Thyroid gland (tissue), 4 donors: Measurements from ENCODE around the gene CDH23. TPM values are rescaled to one million over a fixed set of nuclear protein-coding genes. Genes with fewer than 3 reads are reported as not detected.

Experiments used
- DNase-seq, 2 donors: peaks; one replicate each; pipeline ENCODE4 v3.0.0-alpha.2; 2019
- H3K27ac ChIP-seq, 3 donors: fragments of 200-600 bp; sonication (generic); 1 replicate in 2 of 3; 2 replicates in 1 of 3; pipeline ENCODE4 v1.5.1; 2016 to 2019; ENCODE audit warnings: mild to moderate bottlenecking in 1 of 3, moderate library complexity in 1 of 3
- H3K27me3 ChIP-seq: fragments of 200-600 bp; sonication (generic); one replicate; pipeline ENCODE4 v1.5.1; 2019
- H3K36me3 ChIP-seq, 2 donors: fragments of 200-600 bp; sonication (generic); one replicate each; pipeline ENCODE4 v1.5.1; 2016 to 2019
- H3K4me1 ChIP-seq, 2 donors: fragments of 200-600 bp; sonication (generic); one replicate each; pipeline ENCODE4 v1.5.1; 2017 to 2019
- H3K4me3 ChIP-seq, 3 donors: fragments of 200-600 bp; sonication (generic); replicated peaks in 1 of 3; 1 replicate in 2 of 3; 2 replicates in 1 of 3; pipeline ENCODE4 v1.5.1; 2016; ENCODE audit warnings: mild to moderate bottlenecking in 1 of 3
- H3K9me3 ChIP-seq: fragments of 200-600 bp; sonication (generic); one replicate; pipeline ENCODE4 v1.5.1; 2017
- CTCF ChIP-seq, 6 experiments: fragments of 200-600 bp in 3 of 6; fragments of 450-650 bp in 3 of 6; sonication (generic) in 3 of 6; IDR thresholded peaks; one replicate each; pipeline ENCODE4 v1.5.1; 2016 to 2019; ENCODE audit warnings: antibody characterized with exemption in 6 of 6, mild to moderate bottlenecking in 2 of 6, inconsistent platforms in 1 of 6, moderate library complexity in 1 of 6
- POLR2A ChIP-seq, 2 donors: fragments of 450-650 bp; IDR thresholded peaks; one replicate each; pipeline ENCODE4 v1.6.1; 2017; ENCODE audit warnings: antibody characterized with exemption in 2 of 2, mild to moderate bottlenecking in 2 of 2, moderate library complexity in 1 of 2
- WGBS, 2 donors: methylation state at CpG; one replicate each; pipeline ENCODE4 v1.1.5; 2017; 5-methylcytosine and 5-hydroxymethylcytosine counted together
- intact Hi-C: fragments of 100-400 bp; cut with DNase I; formaldehyde crosslinking; loops from one replicate; pipeline ENCODE4 v1.15.1; 2023
- total RNA-seq, 4 donors: library from RNA; depleted of rRNA; stranded (reverse); fragments of >200 nt; gene quantifications; one replicate each; pipeline ENCODE4 v1.2.3, GENCODE V29; 2016

The CDH23 gene
- total RNA-seq, 4 donors from 2014 or later: 3.0 to 4.2 (median 3.9) TPM

- Histone ChIP-seq H3K27ac (no peak overlapping the region), H3K4me1 (peaks cover 11 to 14% of the 10 kb centered on the region in 2 donors), H3K36me3 (no peaks in the 10 kb centered on the region), H3K9me3 (no peaks in the 10 kb centered on the region), H3K4me3 (peak overlapping the region in 1 of 3 donors; percentile 40), H3K27me3 (peaks cover 15% of the 10 kb centered on the region)
- WGBS, 2 donors: 44 to 64% methylated on average over 16 to 22 of the region's 46 CpGs
- peak; percentile 47 to 56 for DNase-seq
- intact Hi-C loops: no loop called here
- TF ChIP-seq CTCF (IDR thresholded peaks at IDR 0.05) (peak in 4 of 6 experiments; percentile 27 to 46 (median 36)), POLR2A (IDR thresholded peaks at IDR 0.05) (no peak)
Measured at GRCh38 chr10:71396084-71396710, 523 bp upstream of the CDH23 start.

- DNase-seq: peak; percentile 11 to 15
- peaks cover 11 to 14% of the 10 kb centered on the region in 2 donors for H3K4me1 ChIP-seq
- TF ChIP-seq POLR2A (IDR thresholded peaks at IDR 0.05) (no peak), CTCF (IDR thresholded peaks at IDR 0.05) (no peak)
- peak overlapping the region in 1 of 3 donors; percentile 40 for H3K4me3 ChIP-seq
- H3K27me3 ChIP-seq: peaks cover 15% of the 10 kb centered on the region
- H3K27ac ChIP-seq: no peak overlapping the region
- 0 to 2% methylated on average over 10 to 55 of the region's 82 CpGs for WGBS, 2 donors
- no peaks in the 10 kb centered on the region for H3K9me3 ChIP-seq
- no peaks in the 10 kb centered on the region for H3K36me3 ChIP-seq
- intact Hi-C loops: no loop called here
Measured at GRCh38 chr10:71397296-71398212, 834 bp downstream of the CDH23 start.

- H3K4me1 ChIP-seq: peaks cover 11 to 14% of the 10 kb centered on the region in 2 donors
- peaks cover 15% of the 10 kb centered on the region for H3K27me3 ChIP-seq
- 80 to 92% methylated on average over 4 of the region's 4 CpGs for WGBS, 2 donors
- no peak overlapping the region for H3K27ac ChIP-seq
- TF ChIP-seq POLR2A (IDR thresholded peaks at IDR 0.05) (no peak), CTCF (IDR thresholded peaks at IDR 0.05) (no peak)
- no peak overlapping the region for H3K4me3 ChIP-seq
- no peaks in the 10 kb centered on the region for H3K36me3 ChIP-seq
- H3K9me3 ChIP-seq: no peaks in the 10 kb centered on the region
- intact Hi-C loops: no loop called here
- no peak for DNase-seq
Measured at GRCh38 chr10:71398976-71399375, 2.3 kb downstream of the CDH23 start.

GRCh38 chr10:71399946-71400345, 3.2 kb downstream of the CDH23 start:
- peaks cover 15% of the 10 kb centered on the region for H3K27me3 ChIP-seq
- 89 to 92% methylated on average over 4 to 5 of the region's 5 CpGs for WGBS, 2 donors

More at GRCh38 chr10:71399946-71400345, 3.2 kb downstream of the CDH23 start:
- Histone ChIP-seq H3K4me3 (no peak overlapping the region), H3K27ac (no peak overlapping the region), H3K36me3 (no peaks in the 10 kb centered on the region), H3K4me1 (peaks cover 11 to 14% of the 10 kb centered on the region in 2 donors), H3K9me3 (no peaks in the 10 kb centered on the region)
- DNase-seq: no peak
- intact Hi-C loops: no loop called here
- TF ChIP-seq CTCF (IDR thresholded peaks at IDR 0.05): no peak
- no peak for TF ChIP-seq POLR2A (IDR thresholded peaks at IDR 0.05)
